Left colon (tissue), 2 donors: Measurements from ENCODE around the gene TGFBR1. TPM values are rescaled to one million over a fixed set of nuclear protein-coding genes. Genes with fewer than 3 reads are reported as not detected.
A peak's percentile ranks its signal among the peaks of the same experiment; 100 is the strongest.

Source experiments
- ATAC-seq: fragments of 200-7000 bp; cut with Tn5 transposase; one replicate; pipeline ENCODE4 v1.9.1; 2020; ENCODE audit warnings: mild to moderate bottlenecking, moderate library complexity
- DNase-seq, 2 donors: peaks; one replicate each; pipeline ENCODE4 v3.0.0-alpha.2; 2020
- intact Hi-C, 2 donors: fragments of 100-400 bp; cut with DNase I in 1 of 2; cut with micrococcal nuclease in 1 of 2; formaldehyde crosslinking; loops; one replicate each; pipeline versions ENCODE4 v1.11.2 to v1.14.0; 2022; cut with DNase I, micrococcal nuclease
- long read RNA-seq: library from polyadenylated mRNA; unstranded; transcript quantifications from one replicate; pipeline ENCODE4 v2.0.0, GENCODE V29; 2021
- total RNA-seq, 2 donors: library from RNA; stranded (reverse); fragmentation: NEBNext Ultra II Directional; extraction: Animal tissue kit (Norgen Biotek cat#: 25700); gene quantifications; one replicate each; pipeline ENCODE4 v1.2.1, GENCODE V29; 2021
- donor health status: DM: no; HTN: no; CAD: no.
- donor health status: DM: yes; HTN: yes; CAD: no.

TGFBR1 gene
- total RNA-seq = 10 to 100 TPM; 25.3 to 36.9 TPM
- long read RNA-seq, full-length matches to known transcripts = 7 of 12 reads
- long read RNA-seq, partial matches to known transcripts = 1 of 12 reads
- long read RNA-seq, other reads (novel, unspliced or antisense) = 4 of 12 reads

- ATAC-seq = peak; percentile 92
- intact Hi-C loops = no loop called here
- peak; percentile 92 to 94 for DNase-seq
Observed at GRCh38 chr9:99104459-99105151, at the start of gene TGFBR1. TGFBR1 (plus strand) TSS chr9:99105113; CDS start chr9:99105206, 93 bp downstream.

- intact Hi-C loops = no loop called here
- DNase-seq (no peak), ATAC-seq (no peak)
Observed at GRCh38 chr9:99055384-99055783, 49.5 kb upstream of the TGFBR1 start.

GRCh38 chr9:99056186-99056585 lies 48.7 kb upstream of the TGFBR1 start:
- no peak for DNase-seq
- intact Hi-C loops = no loop called here
- ATAC-seq = no peak

- DNase-seq = no peak
- ATAC-seq = no peak
- intact Hi-C loops = no loop called here
Observed at GRCh38 chr9:99056886-99057664, 47.8 kb upstream of the TGFBR1 start.

- peak; percentile 41 to 52 for DNase-seq
- intact Hi-C loops = no loop called here
- peak; percentile 35 for ATAC-seq
Observed at GRCh38 chr9:99057665-99058625, 47.0 kb upstream of the TGFBR1 start.

- DNase-seq = peak in 1 of 2 donors; percentile 45
- peak; percentile 40 for ATAC-seq
- intact Hi-C loops = no loop called here
Observed at GRCh38 chr9:99058964-99059921, 45.7 kb upstream of the TGFBR1 start.

GRCh38 chr9:99060621-99061020 lies 44.3 kb upstream of the TGFBR1 start:
- intact Hi-C loops = no loop called here
- DNase-seq = no peak
- no peak for ATAC-seq

GRCh38 chr9:99062549-99062948 lies 42.4 kb upstream of the TGFBR1 start:
- DNase-seq = no peak
- ATAC-seq = no peak
- intact Hi-C loops = no loop called here

- ATAC-seq = no peak
Observed at GRCh38 chr9:99063522-99063921, 41.4 kb upstream of the TGFBR1 start.

GRCh38 chr9:99066571-99066970 lies 38.3 kb upstream of the TGFBR1 start:
- intact Hi-C loops = no loop called here
- no peak for ATAC-seq
- DNase-seq = no peak

More at GRCh38 chr9:99063522-99063921, 41.4 kb upstream of the TGFBR1 start:
- no peak for DNase-seq
- intact Hi-C loops = no loop called here

- intact Hi-C loops = no loop called here
- no peak for ATAC-seq
- DNase-seq = no peak
Observed at GRCh38 chr9:99069075-99069474, 35.8 kb upstream of the TGFBR1 start.

GRCh38 chr9:99069546-99069945 lies 35.4 kb upstream of the TGFBR1 start:
- ATAC-seq (no peak), DNase-seq (no peak)
- intact Hi-C loops = no loop called here

- intact Hi-C loops = no loop called here
- no peak for ATAC-seq
- no peak for DNase-seq
Observed at GRCh38 chr9:99070681-99071080, 34.2 kb upstream of the TGFBR1 start.

GRCh38 chr9:99071313-99072039 lies 33.4 kb upstream of the TGFBR1 start:
- DNase-seq = no peak
- ATAC-seq = no peak
- intact Hi-C loops = no loop called here

- no peak for ATAC-seq
- intact Hi-C loops = no loop called here
- no peak for DNase-seq
Observed at GRCh38 chr9:99072040-99072394, 32.9 kb upstream of the TGFBR1 start.

GRCh38 chr9:99073347-99073746 lies 31.6 kb upstream of the TGFBR1 start:
- intact Hi-C loops = no loop called here
- DNase-seq (no peak), ATAC-seq (no peak)
